MCF 10A (cell line): ENCODE data around the gene NLRP3. TPM values are rescaled to one million over a fixed set of nuclear protein-coding genes. Genes with fewer than 3 reads are reported as not detected.

ENCODE experiments used
- BruUV-seq: library from RNA; stranded (reverse); fragments of 400-500 nt; replicated peaks from 2 replicates; lab custom pipeline; 2021; lab: Mats Ljungman, UMichigan
- CTCF ChIA-PET: fragments of 300-600 bp; sonication (Branson Sonifier 250); formaldehyde crosslinking; extraction: SDS; loops from one replicate; lab custom pipeline; 2021; ENCODE audit warnings: antibody characterized with exemption, inconsistent platforms; lab: Yijun Ruan, JAX
- POLR2A ChIA-PET: fragments of 300-600, 350-650 bp; sonication (Branson Sonifier 250); formaldehyde crosslinking; extraction: SDS; loops from one replicate; lab custom pipeline; 2020; ENCODE audit warnings: antibody characterized with exemption, inconsistent platforms; lab: Yijun Ruan, JAX
- DNase-seq: peaks from one replicate; pipeline ENCODE4 v3.0.0-alpha.2; 2018; ENCODE audit not compliant: unreplicated experiment
- H3K27ac Mint-ChIP-seq: one replicate; pipeline ENCODE4 v1.8.0; 2022; ENCODE audit warnings: mild to moderate bottlenecking, low read depth, mixed read lengths; ENCODE audit not compliant: unreplicated experiment
- H3K27me3 Mint-ChIP-seq: one replicate; pipeline ENCODE4 v1.8.0; 2022; ENCODE audit warnings: mixed read lengths; ENCODE audit not compliant: insufficient read depth, unreplicated experiment
- H3K36me3 Mint-ChIP-seq: one replicate; pipeline ENCODE4 v1.8.0; 2022; ENCODE audit warnings: mild to moderate bottlenecking, moderate library complexity, mixed read lengths; ENCODE audit not compliant: insufficient read depth, unreplicated experiment
- H3K4me1 Mint-ChIP-seq: one replicate; pipeline ENCODE4 v1.8.0; 2022; ENCODE audit warnings: mixed read lengths; ENCODE audit not compliant: insufficient read depth, unreplicated experiment
- H3K4me3 Mint-ChIP-seq: one replicate; pipeline ENCODE4 v1.8.0; 2022; ENCODE audit warnings: mild to moderate bottlenecking, moderate library complexity, mixed read lengths; ENCODE audit not compliant: unreplicated experiment
- H3K9me3 Mint-ChIP-seq: one replicate; pipeline ENCODE4 v1.8.0; 2022; ENCODE audit warnings: mixed read lengths; ENCODE audit not compliant: unreplicated experiment
- intact Hi-C: fragments of 100-400 bp; cut with micrococcal nuclease; formaldehyde crosslinking; loops from 2 replicates; pipeline ENCODE4 v1.14.1; 2022
- total RNA-seq: library from RNA; stranded (reverse); gene quantifications from 2 replicates; pipeline ENCODE4 v1.2.3, GENCODE V29; 2022
- TF ChIP-seq, protein P1 (sequence below): fragments of 200-600 bp; IDR thresholded peaks from one replicate; pipeline ENCODE4 v1.8.0; 2022; ENCODE audit warnings: antibody characterized with exemption, mild to moderate bottlenecking; ENCODE audit not compliant: unreplicated experiment

NLRP3 gene
- total RNA-seq, 1 experiment from 2014 or later, result 0.16 TPM

DNA sequence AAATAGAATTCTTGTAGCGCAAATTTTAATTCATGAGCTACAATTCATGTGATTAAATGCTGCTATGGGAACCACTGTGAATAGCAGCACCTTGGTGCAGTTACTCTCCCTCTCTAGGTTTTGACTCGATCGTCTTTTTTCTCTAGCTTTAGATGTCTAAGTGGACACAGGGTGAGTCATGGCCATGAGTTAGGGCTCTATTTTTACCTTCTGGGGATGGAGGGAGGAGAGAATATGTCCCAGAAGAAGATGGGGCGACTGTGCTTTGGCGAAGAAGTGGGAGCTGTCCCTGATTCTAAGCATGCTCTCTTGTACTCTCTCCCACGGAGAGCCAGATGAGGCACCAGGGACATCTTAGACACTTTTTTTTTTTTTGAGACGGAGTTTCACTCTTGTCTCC is 43.5 kb downstream of the NLRP3 start:
- no peaks in the 10 kb centered on the region for H3K36me3 Mint-ChIP-seq
- no TSS peak for BruUV-seq
- H3K4me1 Mint-ChIP-seq, result no peaks in the 10 kb centered on the region
- H3K27me3 Mint-ChIP-seq, result peaks cover 5% of the 10 kb centered on the region
- DNase-seq, result no peak
- no peak overlapping the region for H3K4me3 Mint-ChIP-seq
- ChIA-PET CTCF (interaction anchor here (0.6 to 1.7 kb wide), 4 partner anchors 12 to 117 kb away, joined by 3 to 7 read pairs (median 4); no protein-coding TSS in a partner anchor), POLR2A (no interaction called here)
- intact Hi-C loops, result no loop called here
- TF ChIP-seq, protein P1, sequence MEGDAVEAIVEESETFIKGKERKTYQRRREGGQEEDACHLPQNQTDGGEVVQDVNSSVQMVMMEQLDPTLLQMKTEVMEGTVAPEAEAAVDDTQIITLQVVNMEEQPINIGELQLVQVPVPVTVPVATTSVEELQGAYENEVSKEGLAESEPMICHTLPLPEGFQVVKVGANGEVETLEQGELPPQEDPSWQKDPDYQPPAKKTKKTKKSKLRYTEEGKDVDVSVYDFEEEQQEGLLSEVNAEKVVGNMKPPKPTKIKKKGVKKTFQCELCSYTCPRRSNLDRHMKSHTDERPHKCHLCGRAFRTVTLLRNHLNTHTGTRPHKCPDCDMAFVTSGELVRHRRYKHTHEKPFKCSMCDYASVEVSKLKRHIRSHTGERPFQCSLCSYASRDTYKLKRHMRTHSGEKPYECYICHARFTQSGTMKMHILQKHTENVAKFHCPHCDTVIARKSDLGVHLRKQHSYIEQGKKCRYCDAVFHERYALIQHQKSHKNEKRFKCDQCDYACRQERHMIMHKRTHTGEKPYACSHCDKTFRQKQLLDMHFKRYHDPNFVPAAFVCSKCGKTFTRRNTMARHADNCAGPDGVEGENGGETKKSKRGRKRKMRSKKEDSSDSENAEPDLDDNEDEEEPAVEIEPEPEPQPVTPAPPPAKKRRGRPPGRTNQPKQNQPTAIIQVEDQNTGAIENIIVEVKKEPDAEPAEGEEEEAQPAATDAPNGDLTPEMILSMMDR, result no peak
- no peaks in the 10 kb centered on the region for H3K9me3 Mint-ChIP-seq
- no peak overlapping the region for H3K27ac Mint-ChIP-seq

- POLR2A ChIA-PET, result no interaction called here
- no peaks in the 10 kb centered on the region for H3K27me3 Mint-ChIP-seq
- TF ChIP-seq, protein P1, result no peak
- BruUV-seq, result no TSS peak
- CTCF ChIA-PET, result no interaction called here
- no peaks in the 10 kb centered on the region for H3K36me3 Mint-ChIP-seq
- DNase-seq, result no peak
- intact Hi-C loops, result no loop called here
- no peak overlapping the region for H3K4me3 Mint-ChIP-seq
- no peaks in the 10 kb centered on the region for H3K9me3 Mint-ChIP-seq
- H3K4me1 Mint-ChIP-seq, result no peaks in the 10 kb centered on the region
- H3K27ac Mint-ChIP-seq, result no peak overlapping the region
Measured at GRCh38 chr1:247465796-247466195, 49.8 kb downstream of the NLRP3 start.

DNA sequence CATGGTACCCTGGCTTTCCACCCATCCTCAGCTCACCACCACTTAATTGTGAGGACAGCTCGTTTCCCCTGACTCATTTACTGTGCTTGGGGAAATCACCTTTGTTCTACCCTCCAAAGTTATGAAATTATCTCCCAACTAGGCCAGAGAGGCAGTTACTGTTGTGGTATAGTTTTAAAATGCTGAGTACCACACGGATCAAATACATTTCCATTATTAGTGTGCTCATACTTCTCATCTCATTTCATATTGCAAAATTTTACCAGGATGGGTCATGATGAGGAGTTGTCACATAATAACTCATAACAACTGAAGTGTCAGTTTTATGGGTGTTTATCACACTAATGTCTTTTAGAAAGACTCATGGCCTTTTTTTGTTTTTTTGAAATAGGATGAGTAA is 51.2 kb downstream of the NLRP3 start:
- no peaks in the 10 kb centered on the region for H3K9me3 Mint-ChIP-seq
- CTCF ChIA-PET, result interaction anchor here (0.6 to 1.5 kb wide), 3 partner anchors 21 to 208 kb away, joined by 4 to 6 read pairs (median 4); no protein-coding TSS in a partner anchor
- no peak for DNase-seq
- no peaks in the 10 kb centered on the region for H3K36me3 Mint-ChIP-seq
- no peaks in the 10 kb centered on the region for H3K4me1 Mint-ChIP-seq
- H3K4me3 Mint-ChIP-seq, result no peak overlapping the region
- POLR2A ChIA-PET, result interaction anchor here (0.5 to 1.0 kb wide), 2 partner anchors 10 to 14 kb away, joined by 3 read pairs; no protein-coding TSS in a partner anchor
- intact Hi-C loops, result no loop called here
- TF ChIP-seq, protein P1, result no peak
- BruUV-seq, result no TSS peak
- H3K27ac Mint-ChIP-seq, result no peak overlapping the region
- no peaks in the 10 kb centered on the region for H3K27me3 Mint-ChIP-seq

- CTCF ChIA-PET, result interaction anchor here (0.6 kb wide), 1 partner anchor 46 kb away, joined by 3 read pairs; no protein-coding TSS in a partner anchor
- no peaks in the 10 kb centered on the region for H3K27me3 Mint-ChIP-seq
- no peak for DNase-seq
- no peak overlapping the region for H3K4me3 Mint-ChIP-seq
- no peaks in the 10 kb centered on the region for H3K4me1 Mint-ChIP-seq
- no peaks in the 10 kb centered on the region for H3K36me3 Mint-ChIP-seq
- TF ChIP-seq, protein P1, result no peak
- H3K27ac Mint-ChIP-seq, result no peak overlapping the region
- BruUV-seq, result no TSS peak
- no peaks in the 10 kb centered on the region for H3K9me3 Mint-ChIP-seq
- intact Hi-C loops, result no loop called here
- POLR2A ChIA-PET, result interaction anchor here (0.6 kb wide), 1 partner anchor 15 kb away, joined by 3 read pairs; no protein-coding TSS in a partner anchor
Measured at GRCh38 chr1:247468481-247469140, 52.6 kb downstream of the NLRP3 start.
